Uterus (tissue), 4 donors: ENCODE results near the gene MATCAP1. TPM values are rescaled to one million over a fixed set of nuclear protein-coding genes. Genes with fewer than 3 reads are reported as not detected.
A peak's percentile ranks its signal among the peaks of the same experiment; 100 is the strongest.

ENCODE experiments used
- DNase-seq, 2 donors: peaks; one replicate each; pipeline ENCODE4 v3.0.0-alpha.2; 2019 to 2020
- H3K27ac ChIP-seq, 2 donors: fragments of 200-600 bp; sonication (generic); 1 replicate in 1 of 2; 2 replicates in 1 of 2; pipeline ENCODE4 v1.5.1; 2016 to 2018
- H3K27me3 ChIP-seq, 2 donors: fragments of 200-600 bp; sonication (generic); one replicate each; pipeline ENCODE4 v1.5.1; 2018 to 2019; ENCODE audit warnings: control low read depth in 1 of 2
- H3K36me3 ChIP-seq, 2 donors: fragments of 200-600 bp; sonication (generic); one replicate each; pipeline ENCODE4 v1.5.1; 2019; ENCODE audit warnings: control low read depth in 1 of 2
- H3K4me1 ChIP-seq, 2 donors: fragments of 200-600 bp; sonication (generic); one replicate each; pipeline ENCODE4 v1.5.1; 2018 to 2019; ENCODE audit warnings: control low read depth in 1 of 2
- H3K4me3 ChIP-seq, 2 donors: fragments of 200-600 bp; sonication (generic); 1 replicate in 1 of 2; 2 replicates in 1 of 2; pipeline ENCODE4 v1.5.1; 2018 to 2019; ENCODE audit warnings: mild to moderate bottlenecking in 1 of 2
- H3K9me3 ChIP-seq, 2 donors: fragments of 200-600 bp; sonication (generic); one replicate each; pipeline ENCODE4 v1.5.1; 2019; ENCODE audit warnings: control low read depth in 1 of 2
- CTCF ChIP-seq, 4 experiments: fragments of 200-600 bp in 2 of 4; fragments of 450-650 bp in 2 of 4; sonication (generic) in 2 of 4; IDR thresholded peaks; one replicate each; pipeline ENCODE4 v1.5.1; 2016 to 2019; ENCODE audit warnings: antibody characterized with exemption in 4 of 4, mild to moderate bottlenecking in 2 of 4, moderate library complexity in 1 of 4
- POLR2A ChIP-seq, 2 donors: fragments of 450-650 bp; IDR thresholded peaks; one replicate each; pipeline ENCODE4 v1.6.1; 2016; ENCODE audit warnings: antibody characterized with exemption in 2 of 2, mild to moderate bottlenecking in 1 of 2, moderate library complexity in 1 of 2
- intact Hi-C: fragments of 100-400 bp; cut with DNase I; formaldehyde crosslinking; loops from one replicate; pipeline ENCODE4 v1.15.1; 2023; ENCODE audit warnings: low total_unique reads
- total RNA-seq, 4 donors: library from RNA; depleted of rRNA in 3 of 4; stranded (reverse); fragments of >200 nt in 3 of 4; gene quantifications; one replicate each; pipeline versions ENCODE4 v1.1.0 to v1.2.4, GENCODE V29; 2014 to 2023
- donor health status: DM: yes; HTN: yes; CAD: no.

Gene MATCAP1
- total RNA-seq, 4 donors from 2014 or later, result 10.9 to 35.4 (median 20.5) TPM

GRCh38 chr16:67154578-67155294 is 29.0 kb downstream of the MATCAP1 start:
- DNase-seq, result no peak
- H3K27ac ChIP-seq, result no peak overlapping the region
- no peak overlapping the region for H3K4me3 ChIP-seq
- H3K27me3 ChIP-seq, result no peaks in the 10 kb centered on the region
- H3K36me3 ChIP-seq, result no peaks in the 10 kb centered on the region
- intact Hi-C loops, result loop anchor here (5.0 kb wide), 1 partner anchor 177 kb away; no protein-coding TSS in a partner anchor
- peaks cover 0 to 17% of the 10 kb centered on the region in 2 donors for H3K4me1 ChIP-seq
- TF ChIP-seq POLR2A (IDR thresholded peaks at IDR 0.05) (no peak), CTCF (IDR thresholded peaks at IDR 0.05) (no peak)
- no peaks in the 10 kb centered on the region for H3K9me3 ChIP-seq

GRCh38 chr16:67151431-67152097 is 32.2 kb downstream of the MATCAP1 start:
- no peak for DNase-seq
- peaks cover 0 to 9% of the 10 kb centered on the region in 2 donors for H3K4me1 ChIP-seq
- no peaks in the 10 kb centered on the region for H3K27me3 ChIP-seq
- H3K9me3 ChIP-seq, result no peaks in the 10 kb centered on the region
- intact Hi-C loops, result no loop called here
- no peak for TF ChIP-seq CTCF (IDR thresholded peaks at IDR 0.05)
- no peak for TF ChIP-seq POLR2A (IDR thresholded peaks at IDR 0.05)
- peak overlapping the region; percentile 60 to 75 for H3K4me3 ChIP-seq
- H3K27ac ChIP-seq, result peak overlapping the region; percentile 77 to 80
- H3K36me3 ChIP-seq, result no peaks in the 10 kb centered on the region

- peak; percentile 78 to 85 for DNase-seq
- peaks cover 0 to 9% of the 10 kb centered on the region in 2 donors for H3K4me1 ChIP-seq
- no peaks in the 10 kb centered on the region for H3K36me3 ChIP-seq
- H3K27ac ChIP-seq, result peak within 1 kb of the TSS; percentile 77 to 80
- H3K9me3 ChIP-seq, result no peaks in the 10 kb centered on the region
- intact Hi-C loops, result no loop called here
- no peaks in the 10 kb centered on the region for H3K27me3 ChIP-seq
- H3K4me3 ChIP-seq, result peak within 1 kb of the TSS; percentile 60 to 75
- TF ChIP-seq POLR2A (IDR thresholded peaks at IDR 0.05), result peak in 1 of 2 donors; percentile 13
- peak in 1 of 4 experiments; percentile 1 for TF ChIP-seq CTCF (IDR thresholded peaks at IDR 0.05)
These were observed 32.8 kb downstream of the MATCAP1 start, which contains the start of gene B3GNT9 for GRCh38 chr16:67150833-67151396. Gene B3GNT9, minus strand, starts transcription at chr16:67150998. Its CDS starts 513 bp downstream, at chr16:67150485.

- Histone ChIP-seq H3K27me3 (no peaks in the 10 kb centered on the region), H3K9me3 (no peaks in the 10 kb centered on the region), H3K36me3 (no peaks in the 10 kb centered on the region), H3K27ac (peak overlapping the region; percentile 77 to 80), H3K4me3 (peak overlapping the region; percentile 60 to 75), H3K4me1 (peaks cover 0 to 9% of the 10 kb centered on the region in 2 donors)
- no peak for TF ChIP-seq POLR2A (IDR thresholded peaks at IDR 0.05)
- TF ChIP-seq CTCF (IDR thresholded peaks at IDR 0.05), result no peak
- peak in 1 of 2 donors; percentile 69 for DNase-seq
- intact Hi-C loops, result no loop called here
These were observed 33.5 kb downstream of the MATCAP1 start for GRCh38 chr16:67150047-67150832.
